Measurements from ENCODE around the gene EFCAB3.
"Not testable (repeated sequence)": the region's sequence is repeated elsewhere in the genome, so short reads cannot be mapped to it uniquely, and the experiment has no call there.

Gene EFCAB3

GRCh38 chr17:62380253-62380652 lies at the start of gene EFCAB3:
Gene EFCAB3 (plus strand): TSS chr17:62380553. CDS start chr17:62382980, 2,427 bp downstream.
- no peak for DNase-seq

- DNase-seq = no peak
Observed at GRCh38 chr17:62336527-62336926, 43.8 kb upstream of the EFCAB3 start.

GRCh38 chr17:62343764-62344270 lies 36.5 kb upstream of the EFCAB3 start:
- no peak for DNase-seq

- no peak for DNase-seq
Observed at GRCh38 chr17:62351176-62351575, 29.2 kb upstream of the EFCAB3 start.

GRCh38 chr17:62366191-62366590 lies 14.2 kb upstream of the EFCAB3 start:
- DNase-seq = no peak

- no peak for DNase-seq
Observed at GRCh38 chr17:62381561-62381960, 1.2 kb downstream of the EFCAB3 start.

GRCh38 chr17:62388856-62389255 lies 8.5 kb downstream of the EFCAB3 start:
- peak in 1 of 2 donors; percentile 2 for DNase-seq

- no peak for DNase-seq
Observed at GRCh38 chr17:62392908-62393307, 12.6 kb downstream of the EFCAB3 start.

- no peak for DNase-seq
Observed at GRCh38 chr17:62398891-62399290, 18.5 kb downstream of the EFCAB3 start.

- no peak for DNase-seq
Observed at GRCh38 chr17:62405451-62405850, 25.1 kb downstream of the EFCAB3 start.

GRCh38 chr17:62413090-62413489 lies 32.7 kb downstream of the EFCAB3 start:
- DNase-seq = not testable (repeated sequence)

GRCh38 chr17:62423647-62424461 lies 43.5 kb downstream of the EFCAB3 start, which contains the start of gene METTL2A:
Gene METTL2A (plus strand): TSS chr17:62423897. CDS start chr17:62423903, 6 bp downstream.
- peak; percentile 47 to 66 for DNase-seq

- not testable (repeated sequence) for DNase-seq
Observed at GRCh38 chr17:62426214-62426613, 45.9 kb downstream of the EFCAB3 start.

- not testable (repeated sequence) for DNase-seq
Observed at GRCh38 chr17:62435251-62435650, 54.9 kb downstream of the EFCAB3 start.

- not testable (repeated sequence) for DNase-seq
Observed at GRCh38 chr17:62441181-62441580, 60.8 kb downstream of the EFCAB3 start.

GRCh38 chr17:62444063-62444462 lies 63.7 kb downstream of the EFCAB3 start:
- no peak for DNase-seq

GRCh38 chr17:62445791-62446190 lies 65.4 kb downstream of the EFCAB3 start:
- DNase-seq = not testable (repeated sequence)

- not testable (repeated sequence) for DNase-seq
Observed at GRCh38 chr17:62452195-62452594, 71.8 kb downstream of the EFCAB3 start.

GRCh38 chr17:62453041-62453440 lies 72.7 kb downstream of the EFCAB3 start:
- DNase-seq = not testable (repeated sequence)

- not testable (repeated sequence) for DNase-seq
Observed at GRCh38 chr17:62453656-62454055, 73.3 kb downstream of the EFCAB3 start.

GRCh38 chr17:62454111-62454510 lies 73.8 kb downstream of the EFCAB3 start:
- not testable (repeated sequence) for DNase-seq

GRCh38 chr17:62456016-62456415 lies 75.7 kb downstream of the EFCAB3 start:
- no peak for DNase-seq

- not testable (repeated sequence) for DNase-seq
Observed at GRCh38 chr17:62458483-62458882, 78.1 kb downstream of the EFCAB3 start.

- DNase-seq = not testable (repeated sequence)
Observed at GRCh38 chr17:62464422-62464821, 84.1 kb downstream of the EFCAB3 start.

Data from hippocampal formation (tissue), 2 donors.